PFSK-1 (cell line): ENCODE data around the gene JDP2.

ENCODE experiments used
- FOXP2 ChIP-seq: optimal IDR thresholded peaks from 2 replicates; pipeline ENCODE3; 2011; ENCODE audit warnings: borderline replicate concordance, control low read depth, inconsistent platforms; ENCODE audit not compliant: insufficient read depth; ENCODE audit errors: extremely low read length, extremely low read depth
- REST ChIP-seq, 2 experiments: IDR thresholded peaks; 2 replicates each; pipeline versions ENCODE4 v1.6.1 to v1.8.0; 2011 to 2012; ENCODE audit warnings: low read depth in 2 of 2, low read length in 2 of 2, control low read depth in 1 of 2, inconsistent platforms in 1 of 2, mild to moderate bottlenecking in 1 of 2, moderate library complexity in 1 of 2; ENCODE audit not compliant: insufficient read depth in 1 of 2
- SIN3A ChIP-seq: IDR thresholded peaks from 2 replicates; pipeline ENCODE4 v1.6.1; 2012; ENCODE audit warnings: mild to moderate bottlenecking, low read length, moderate library complexity, borderline replicate concordance; ENCODE audit not compliant: insufficient read depth
- TAF1 ChIP-seq: IDR thresholded peaks from 2 replicates; pipeline ENCODE4 v1.6.1; 2012; ENCODE audit warnings: low read length, control low read depth, borderline replicate concordance; ENCODE audit not compliant: insufficient read depth

- TF ChIP-seq TAF1 (no peak), SIN3A (no peak), REST (IDR thresholded peaks at IDR 0.05; ENCODE audit: insufficient read depth in 1 of 2, low read depth in 2 of 2, low read length in 2 of 2) (no peak), FOXP2 (no peak)
These were observed 73.3 kb downstream of the JDP2 start for GRCh38 chr14:75501080-75501479.
